Measurements from ENCODE around the gene GALNT14. TPM values are rescaled to one million over a fixed set of nuclear protein-coding genes. Genes with fewer than 3 reads are reported as not detected.

The GALNT14 gene
- total and polyA plus RNA-seq, 9 of the 15 experiments (the other 6 are each of a cell fraction or from before 2014, with no cell fraction given), result 0.11 TPM; not detected in 8

- H3K79me2 ChIP-seq (ENCODE audit: control insufficient read depth, insufficient read depth, low read length), result no peaks in the 10 kb centered on the region
- H3K4me2 ChIP-seq (ENCODE audit: insufficient read depth, low read length), result no peak overlapping the region
- H4K20me1 ChIP-seq (replicated peaks; ENCODE audit: control insufficient read depth, insufficient read depth, low read length), result no peaks in the 10 kb centered on the region; the same call in 1 of the 2 replicates
- no peak overlapping the region for H3K9ac ChIP-seq (ENCODE audit: insufficient read depth in 1 of 2, low read depth in 2 of 2, low read length in 2 of 2)
- ChIA-PET POLR2A (no interaction called here), CTCF (ENCODE audit: low intra/inter-chr PET ratio) (no interaction called here)
- FAIRE-seq, result no peak
- 0% methylated on average over 16 of the region's 18 CpGs for WGBS (ENCODE audit: insufficient coverage, low coverage, missing lambda C conversion rate)
- H3K9me1 ChIP-seq (ENCODE audit: control insufficient read depth, insufficient read depth, low read length), result no peaks in the 10 kb centered on the region
- no peak overlapping the region for H3K4me3 ChIP-seq
- H3K9me3 ChIP-seq (replicated peaks; ENCODE audit: control insufficient read depth, insufficient read depth, low read depth, low read length), result no peaks in the 10 kb centered on the region
- in situ Hi-C loops (cut with MboI) (no loop called here), intact Hi-C loops (cut with micrococcal nuclease) (no loop called here)
- no peak for DNase-seq (ENCODE audit: extremely low read depth in 1 of 4, low spot score in 3 of 4)
- no TSS peak for BruUV-seq (replicated peaks)
- no peak overlapping the region for H3K27ac ChIP-seq (ENCODE audit: extremely low read depth, low read depth, low read length)
- H3K4me1 ChIP-seq (replicated peaks in 1 of 2; ENCODE audit: control insufficient read depth in 2 of 2, insufficient read depth in 2 of 2, low read length in 2 of 2), result no peaks in the 10 kb centered on the region
- no peaks in the 10 kb centered on the region for H3K36me3 ChIP-seq (ENCODE audit: control insufficient read depth, insufficient read depth, low read length)
- no peak overlapping the region for H2AFZ ChIP-seq (ENCODE audit: low read depth, low read length)
- H3K27me3 ChIP-seq (ENCODE audit: control insufficient read depth in 2 of 2, insufficient read depth in 2 of 2, low read length in 2 of 2), result peaks cover 0 to 35% of the 10 kb centered on the region in 2 experiments; a peak in 2 of 5 replicates
- no peak for ATAC-seq
- TF ChIP-seq HNRNPLL (IDR thresholded peaks at IDR 0.05; ENCODE audit: low read depth, low read length, poor library complexity, severe bottlenecking) (no peak), CREBBP (IDR thresholded peaks at IDR 0.05; ENCODE audit: low read depth, low read length) (no peak), ZNF165 (CRISPR knock-in tag; IDR thresholded peaks at IDR 0.05; ENCODE audit: borderline replicate concordance) (no peak), SREBF1 (IDR thresholded peaks at IDR 0.05; ENCODE audit: borderline replicate concordance, low read depth, low read length) (no peak), FOXM1 (IDR thresholded peaks at IDR 0.05; ENCODE audit: low read depth) (no peak), FOXM1 (CRISPR knock-in tag; IDR thresholded peaks at IDR 0.05; ENCODE audit: low read depth) (no peak), ZNF184 (CRISPR knock-in tag; IDR thresholded peaks at IDR 0.05) (no peak), MECOM (CRISPR knock-in tag; IDR thresholded peaks at IDR 0.05) (no peak), NBN (IDR thresholded peaks at IDR 0.05; ENCODE audit: low read depth) (no peak), STAT5B (CRISPR knock-in tag; IDR thresholded peaks at IDR 0.05) (no peak), PPARD (CRISPR knock-in tag; IDR thresholded peaks at IDR 0.05) (no peak), ZNF76 (CRISPR knock-in tag; IDR thresholded peaks at IDR 0.05; ENCODE audit: borderline replicate concordance) (no peak), ZNF197 (CRISPR knock-in tag; IDR thresholded peaks at IDR 0.05; ENCODE audit: low read depth) (no peak), RCOR1 (IDR thresholded peaks at IDR 0.05; ENCODE audit: borderline replicate concordance in 1 of 2, low read depth in 2 of 2, low read length in 2 of 2) (no peak), PTBP1 (IDR thresholded peaks at IDR 0.05; ENCODE audit: low read depth, low read length) (no peak)
- TF ChIP-seq, protein P1, sequence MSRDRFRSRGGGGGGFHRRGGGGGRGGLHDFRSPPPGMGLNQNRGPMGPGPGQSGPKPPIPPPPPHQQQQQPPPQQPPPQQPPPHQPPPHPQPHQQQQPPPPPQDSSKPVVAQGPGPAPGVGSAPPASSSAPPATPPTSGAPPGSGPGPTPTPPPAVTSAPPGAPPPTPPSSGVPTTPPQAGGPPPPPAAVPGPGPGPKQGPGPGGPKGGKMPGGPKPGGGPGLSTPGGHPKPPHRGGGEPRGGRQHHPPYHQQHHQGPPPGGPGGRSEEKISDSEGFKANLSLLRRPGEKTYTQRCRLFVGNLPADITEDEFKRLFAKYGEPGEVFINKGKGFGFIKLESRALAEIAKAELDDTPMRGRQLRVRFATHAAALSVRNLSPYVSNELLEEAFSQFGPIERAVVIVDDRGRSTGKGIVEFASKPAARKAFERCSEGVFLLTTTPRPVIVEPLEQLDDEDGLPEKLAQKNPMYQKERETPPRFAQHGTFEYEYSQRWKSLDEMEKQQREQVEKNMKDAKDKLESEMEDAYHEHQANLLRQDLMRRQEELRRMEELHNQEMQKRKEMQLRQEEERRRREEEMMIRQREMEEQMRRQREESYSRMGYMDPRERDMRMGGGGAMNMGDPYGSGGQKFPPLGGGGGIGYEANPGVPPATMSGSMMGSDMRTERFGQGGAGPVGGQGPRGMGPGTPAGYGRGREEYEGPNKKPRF (IDR thresholded peaks at IDR 0.05; ENCODE audit: low read depth, low read length), result no peak
- TF ChIP-seq, protein P2, sequence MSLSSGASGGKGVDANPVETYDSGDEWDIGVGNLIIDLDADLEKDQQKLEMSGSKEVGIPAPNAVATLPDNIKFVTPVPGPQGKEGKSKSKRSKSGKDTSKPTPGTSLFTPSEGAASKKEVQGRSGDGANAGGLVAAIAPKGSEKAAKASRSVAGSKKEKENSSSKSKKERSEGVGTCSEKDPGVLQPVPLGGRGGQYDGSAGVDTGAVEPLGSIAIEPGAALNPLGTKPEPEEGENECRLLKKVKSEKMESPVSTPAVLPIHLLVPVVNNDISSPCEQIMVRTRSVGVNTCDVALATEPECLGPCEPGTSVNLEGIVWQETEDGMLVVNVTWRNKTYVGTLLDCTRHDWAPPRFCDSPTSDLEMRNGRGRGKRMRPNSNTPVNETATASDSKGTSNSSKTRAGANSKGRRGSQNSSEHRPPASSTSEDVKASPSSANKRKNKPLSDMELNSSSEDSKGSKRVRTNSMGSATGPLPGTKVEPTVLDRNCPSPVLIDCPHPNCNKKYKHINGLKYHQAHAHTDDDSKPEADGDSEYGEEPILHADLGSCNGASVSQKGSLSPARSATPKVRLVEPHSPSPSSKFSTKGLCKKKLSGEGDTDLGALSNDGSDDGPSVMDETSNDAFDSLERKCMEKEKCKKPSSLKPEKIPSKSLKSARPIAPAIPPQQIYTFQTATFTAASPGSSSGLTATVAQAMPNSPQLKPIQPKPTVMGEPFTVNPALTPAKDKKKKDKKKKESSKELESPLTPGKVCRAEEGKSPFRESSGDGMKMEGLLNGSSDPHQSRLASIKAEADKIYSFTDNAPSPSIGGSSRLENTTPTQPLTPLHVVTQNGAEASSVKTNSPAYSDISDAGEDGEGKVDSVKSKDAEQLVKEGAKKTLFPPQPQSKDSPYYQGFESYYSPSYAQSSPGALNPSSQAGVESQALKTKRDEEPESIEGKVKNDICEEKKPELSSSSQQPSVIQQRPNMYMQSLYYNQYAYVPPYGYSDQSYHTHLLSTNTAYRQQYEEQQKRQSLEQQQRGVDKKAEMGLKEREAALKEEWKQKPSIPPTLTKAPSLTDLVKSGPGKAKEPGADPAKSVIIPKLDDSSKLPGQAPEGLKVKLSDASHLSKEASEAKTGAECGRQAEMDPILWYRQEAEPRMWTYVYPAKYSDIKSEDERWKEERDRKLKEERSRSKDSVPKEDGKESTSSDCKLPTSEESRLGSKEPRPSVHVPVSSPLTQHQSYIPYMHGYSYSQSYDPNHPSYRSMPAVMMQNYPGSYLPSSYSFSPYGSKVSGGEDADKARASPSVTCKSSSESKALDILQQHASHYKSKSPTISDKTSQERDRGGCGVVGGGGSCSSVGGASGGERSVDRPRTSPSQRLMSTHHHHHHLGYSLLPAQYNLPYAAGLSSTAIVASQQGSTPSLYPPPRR (CRISPR knock-in tag; IDR thresholded peaks at IDR 0.05; ENCODE audit: borderline replicate concordance), result no peak
Measured at GRCh38 chr2:30992781-30993180, 145.5 kb downstream of the GALNT14 start.
